ENCODE measurements around the gene HORMAD1. TPM values are rescaled to one million over a fixed set of nuclear protein-coding genes. Genes with fewer than 3 reads are reported as not detected.

Gene HORMAD1
- total and polyA plus RNA-seq, 2 of the 13 experiments (the other 11 are each of a cell fraction or from before 2014, with no cell fraction given) = not detected

DNA sequence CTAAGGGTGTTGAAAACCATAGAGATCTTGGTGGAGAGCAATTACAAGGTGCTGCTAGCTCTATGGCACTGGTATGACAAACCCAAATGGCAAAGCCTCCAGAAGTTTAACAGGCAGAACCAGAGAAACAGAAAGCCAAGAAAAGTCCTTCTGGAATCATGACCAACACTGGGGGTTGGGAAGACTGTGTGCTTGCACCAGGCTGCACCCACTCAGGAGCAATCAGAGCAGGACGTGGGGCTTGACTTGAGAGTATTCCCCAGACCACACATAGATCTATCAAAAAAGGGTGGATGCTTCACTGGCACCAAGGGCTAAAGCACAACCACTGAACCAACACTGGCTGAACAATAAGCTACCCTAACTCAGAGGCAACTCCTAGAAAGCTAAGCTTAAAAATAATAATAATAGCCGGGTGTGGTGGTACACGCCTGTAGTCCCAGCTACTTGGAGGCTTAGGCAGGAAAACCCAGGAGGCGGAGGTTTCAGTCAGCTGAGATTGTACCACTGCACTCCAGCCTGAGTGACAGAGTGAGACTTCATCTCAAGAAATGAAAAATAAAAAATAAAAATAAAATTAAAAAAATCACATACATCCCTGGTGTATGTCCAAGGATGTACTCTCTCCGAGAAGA, 71.1 kb downstream of the HORMAD1 start:
- H3K27me3 ChIP-seq (ENCODE audit: control insufficient read depth in 1 of 2, insufficient read depth in 2 of 2, low read length in 2 of 2) = no peaks in the 10 kb centered on the region
- no peak overlapping the region for H3K9ac ChIP-seq (ENCODE audit: insufficient read depth, low read depth, low read length)
- no TSS peak for BruUV-seq (replicated peaks)
- peaks cover 6 to 32% of the 10 kb centered on the region in 2 experiments; a peak in 4 of 5 replicates for H3K36me3 ChIP-seq (replicated peaks in 1 of 2; ENCODE audit: control insufficient read depth in 1 of 2, insufficient read depth in 2 of 2, low read length in 2 of 2)
- no peaks in the 10 kb centered on the region for H3K4me1 ChIP-seq (ENCODE audit: insufficient read depth, low read length)
- in situ Hi-C loops (cut with HindIII; ENCODE audit: extremely low pct_ligation_motif_present, low pct_unique_long_range_greater_than_20kb) = no loop called here
- ATAC-seq (no peak), FAIRE-seq (no peak), DNase-seq (ENCODE audit: low spot score) (no peak)
- H3K9me3 ChIP-seq (ENCODE audit: low read length) = no peaks in the 10 kb centered on the region
- CTCF ChIA-PET (ENCODE audit: low intra/inter-chr PET ratio, low total read pairs) = no interaction called here
- TF ChIP-seq PAF1 (CRISPR knock-in tag; IDR thresholded peaks at IDR 0.05) (no peak), SRSF1 (optimal IDR thresholded peaks at IDR 0.05; ENCODE audit: low read depth, low read length) (no peak), ZNF737 (CRISPR knock-in tag; IDR thresholded peaks at IDR 0.05; ENCODE audit: borderline replicate concordance) (no peak), ZNF383 (CRISPR knock-in tag; IDR thresholded peaks at IDR 0.05; ENCODE audit: borderline replicate concordance) (no peak), CENPX (CRISPR knock-in tag; IDR thresholded peaks at IDR 0.05) (no peak), XRCC5 (optimal IDR thresholded peaks at IDR 0.05; ENCODE audit: low read length) (no peak), SPEN (CRISPR knock-in tag; IDR thresholded peaks at IDR 0.05; ENCODE audit: low read depth) (no peak), GABPB1 (CRISPR knock-in tag; IDR thresholded peaks at IDR 0.05) (no peak), ZNF850 (CRISPR knock-in tag; conservative IDR thresholded peaks at IDR 0.05) (no peak), HMG20B (CRISPR knock-in tag; conservative IDR thresholded peaks at IDR 0.05) (no peak), ZNF234 (CRISPR knock-in tag; conservative IDR thresholded peaks at IDR 0.05) (no peak), TOE1 (CRISPR knock-in tag; IDR thresholded peaks at IDR 0.05) (no peak), EZH2 (conservative IDR thresholded peaks at IDR 0.05; ENCODE audit: low read depth, low read length) (no peak), SCMH1 (CRISPR knock-in tag; IDR thresholded peaks at IDR 0.05; ENCODE audit: borderline replicate concordance) (no peak), TOPORS (CRISPR knock-in tag; IDR thresholded peaks at IDR 0.05) (no peak), PLRG1 (conservative IDR thresholded peaks at IDR 0.05) (no peak), ZNF12 (CRISPR knock-in tag; IDR thresholded peaks at IDR 0.05) (no peak)
- TF ChIP-seq, protein P1, sequence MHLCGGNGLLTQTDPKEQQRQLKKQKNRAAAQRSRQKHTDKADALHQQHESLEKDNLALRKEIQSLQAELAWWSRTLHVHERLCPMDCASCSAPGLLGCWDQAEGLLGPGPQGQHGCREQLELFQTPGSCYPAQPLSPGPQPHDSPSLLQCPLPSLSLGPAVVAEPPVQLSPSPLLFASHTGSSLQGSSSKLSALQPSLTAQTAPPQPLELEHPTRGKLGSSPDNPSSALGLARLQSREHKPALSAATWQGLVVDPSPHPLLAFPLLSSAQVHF (CRISPR knock-in tag; IDR thresholded peaks at IDR 0.05) = no peak
- TF ChIP-seq, protein P2, sequence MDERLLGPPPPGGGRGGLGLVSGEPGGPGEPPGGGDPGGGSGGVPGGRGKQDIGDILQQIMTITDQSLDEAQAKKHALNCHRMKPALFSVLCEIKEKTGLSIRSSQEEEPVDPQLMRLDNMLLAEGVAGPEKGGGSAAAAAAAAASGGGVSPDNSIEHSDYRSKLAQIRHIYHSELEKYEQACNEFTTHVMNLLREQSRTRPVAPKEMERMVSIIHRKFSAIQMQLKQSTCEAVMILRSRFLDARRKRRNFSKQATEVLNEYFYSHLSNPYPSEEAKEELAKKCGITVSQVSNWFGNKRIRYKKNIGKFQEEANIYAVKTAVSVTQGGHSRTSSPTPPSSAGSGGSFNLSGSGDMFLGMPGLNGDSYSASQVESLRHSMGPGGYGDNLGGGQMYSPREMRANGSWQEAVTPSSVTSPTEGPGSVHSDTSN (CRISPR knock-in tag; IDR thresholded peaks at IDR 0.05) = no peak
- no peak overlapping the region for H3K27ac ChIP-seq (ENCODE audit: extremely low read length, insufficient read depth, low read length)
- POLR2A ChIA-PET = no interaction called here
- intact Hi-C loops (cut with micrococcal nuclease; ENCODE audit: unreplicated experiment) = no loop called here
- no peak overlapping the region for H3K4me2 ChIP-seq (ENCODE audit: low read depth, low read length)
- 96% methylated on average over 5 of the region's 5 CpGs for WGBS (ENCODE audit: low lambda C conversion rate)
- no peak overlapping the region for H2AFZ ChIP-seq (ENCODE audit: low read length)
- H3K4me3 ChIP-seq (replicated peaks in 1 of 3; ENCODE audit: insufficient read depth in 1 of 3, low read depth in 2 of 3, low read length in 3 of 3) = no peak overlapping the region
- no peaks in the 10 kb centered on the region for H4K20me1 ChIP-seq (ENCODE audit: insufficient read depth, low read length)
- no peaks in the 10 kb centered on the region for H3K79me2 ChIP-seq (ENCODE audit: insufficient read depth, low read length)

All from HepG2 (cell line).